Testis (tissue), 2 donors: Measurements from ENCODE around the gene CHRNB2.

Source experiments
- POLR2A ChIP-seq: fragments of 450-650 bp; IDR thresholded peaks from one replicate; pipeline ENCODE4 v1.6.1; 2017; ENCODE audit warnings: antibody characterized with exemption, mild to moderate bottlenecking, moderate library complexity
- TF ChIP-seq, protein P1 (sequence below), 3 experiments: fragments of 450-650 bp in 2 of 3; fragments of 200-600 bp in 1 of 3; sonication (generic) in 1 of 3; IDR thresholded peaks; one replicate each; pipeline ENCODE4 v1.5.1; 2016 to 2019; ENCODE audit warnings: antibody characterized with exemption in 3 of 3, mild to moderate bottlenecking in 2 of 3, moderate library complexity in 1 of 3

DNA sequence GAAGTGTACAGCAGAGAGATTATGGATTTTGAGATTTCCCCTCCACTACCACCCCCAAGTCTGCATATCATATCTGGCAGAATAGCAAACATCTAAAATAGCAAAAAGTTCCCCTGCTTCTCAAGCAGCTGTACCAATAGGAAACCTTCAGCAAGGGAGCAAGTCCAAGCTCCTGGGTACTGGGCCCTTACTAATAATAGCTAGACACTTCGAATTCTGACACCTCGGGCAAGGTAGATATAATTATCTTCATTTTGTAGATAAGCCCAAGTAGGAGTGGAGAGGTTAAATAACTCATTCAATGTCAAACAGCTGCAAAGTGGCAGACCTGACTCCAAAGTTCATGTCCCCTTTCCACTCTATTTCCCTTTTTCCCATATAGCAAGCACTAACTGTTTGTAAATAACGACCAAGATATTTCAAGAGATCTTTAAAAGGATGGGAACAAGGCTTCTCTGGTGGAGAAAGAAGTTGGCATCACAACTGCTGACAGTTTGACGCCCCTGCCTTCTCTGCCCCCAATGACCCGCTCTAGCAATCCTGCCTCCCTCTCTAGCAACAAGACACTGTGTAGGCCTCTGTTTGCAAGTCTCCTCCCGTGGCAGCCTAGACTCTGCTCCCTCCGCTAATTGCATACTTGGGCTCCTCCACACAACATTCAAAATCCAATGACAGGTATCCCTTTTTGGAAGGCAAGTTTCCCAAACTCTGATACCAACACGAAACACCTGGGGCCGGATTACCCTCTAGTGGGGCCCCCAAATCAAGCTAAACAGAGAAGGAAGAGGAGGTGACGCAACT lies 59.1 kb downstream of the CHRNB2 start:
- TF ChIP-seq, protein P1, sequence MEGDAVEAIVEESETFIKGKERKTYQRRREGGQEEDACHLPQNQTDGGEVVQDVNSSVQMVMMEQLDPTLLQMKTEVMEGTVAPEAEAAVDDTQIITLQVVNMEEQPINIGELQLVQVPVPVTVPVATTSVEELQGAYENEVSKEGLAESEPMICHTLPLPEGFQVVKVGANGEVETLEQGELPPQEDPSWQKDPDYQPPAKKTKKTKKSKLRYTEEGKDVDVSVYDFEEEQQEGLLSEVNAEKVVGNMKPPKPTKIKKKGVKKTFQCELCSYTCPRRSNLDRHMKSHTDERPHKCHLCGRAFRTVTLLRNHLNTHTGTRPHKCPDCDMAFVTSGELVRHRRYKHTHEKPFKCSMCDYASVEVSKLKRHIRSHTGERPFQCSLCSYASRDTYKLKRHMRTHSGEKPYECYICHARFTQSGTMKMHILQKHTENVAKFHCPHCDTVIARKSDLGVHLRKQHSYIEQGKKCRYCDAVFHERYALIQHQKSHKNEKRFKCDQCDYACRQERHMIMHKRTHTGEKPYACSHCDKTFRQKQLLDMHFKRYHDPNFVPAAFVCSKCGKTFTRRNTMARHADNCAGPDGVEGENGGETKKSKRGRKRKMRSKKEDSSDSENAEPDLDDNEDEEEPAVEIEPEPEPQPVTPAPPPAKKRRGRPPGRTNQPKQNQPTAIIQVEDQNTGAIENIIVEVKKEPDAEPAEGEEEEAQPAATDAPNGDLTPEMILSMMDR (IDR thresholded peaks at IDR 0.05) = no peak
- no peak for TF ChIP-seq POLR2A
